HG03558 (cell line): ENCODE data around the gene PCBD1.
"Not testable (repeated sequence)": the region's sequence is repeated elsewhere in the genome, so short reads cannot be mapped to it uniquely, and the experiment has no call there.

Experiments
- ATAC-seq: cut with Tn5 transposase; IDR thresholded peaks from one replicate; pipeline ENCODE4 v1.9.1; 2021; ENCODE audit warnings: moderate number of reproducible peaks; ENCODE audit not compliant: unreplicated experiment; ENCODE audit errors: extremely low read depth

PCBD1 gene

GRCh38 chr10:70879207-70879606 lies 9.2 kb downstream of the PCBD1 start:
- ATAC-seq, result no peak

GRCh38 chr10:70874061-70874460 lies 14.3 kb downstream of the PCBD1 start:
- no peak for ATAC-seq

- no peak for ATAC-seq
These were observed 16.1 kb downstream of the PCBD1 start for GRCh38 chr10:70872291-70872690.

GRCh38 chr10:70866424-70866823 lies 21.9 kb downstream of the PCBD1 start:
- ATAC-seq, result no peak

GRCh38 chr10:70864935-70865334 lies 23.4 kb downstream of the PCBD1 start:
- no peak for ATAC-seq

- no peak for ATAC-seq
These were observed 24.8 kb downstream of the PCBD1 start for GRCh38 chr10:70863470-70864160.

GRCh38 chr10:70861495-70862197 lies 26.7 kb downstream of the PCBD1 start:
- ATAC-seq, result not testable (repeated sequence)

GRCh38 chr10:70858759-70859158 lies 29.6 kb downstream of the PCBD1 start:
- ATAC-seq, result no peak

- ATAC-seq, result no peak
These were observed 31.9 kb downstream of the PCBD1 start for GRCh38 chr10:70856454-70856853.

- no peak for ATAC-seq
These were observed 34.9 kb downstream of the PCBD1 start for GRCh38 chr10:70853457-70853856.

GRCh38 chr10:70853038-70853437 lies 35.3 kb downstream of the PCBD1 start:
- ATAC-seq, result no peak

- ATAC-seq, result no peak
These were observed 36.5 kb downstream of the PCBD1 start for GRCh38 chr10:70851597-70852475.

GRCh38 chr10:70850097-70850496 lies 38.3 kb downstream of the PCBD1 start:
- no peak for ATAC-seq

GRCh38 chr10:70849582-70850016 lies 38.8 kb downstream of the PCBD1 start:
- no peak for ATAC-seq

- no peak for ATAC-seq
These were observed 40.6 kb downstream of the PCBD1 start for GRCh38 chr10:70847659-70848360.

GRCh38 chr10:70846795-70847194 lies 41.6 kb downstream of the PCBD1 start:
- no peak for ATAC-seq

- ATAC-seq, result no peak
These were observed 42.5 kb downstream of the PCBD1 start for GRCh38 chr10:70845816-70846215.

GRCh38 chr10:70845256-70845655 lies 43.1 kb downstream of the PCBD1 start:
- ATAC-seq, result no peak

- ATAC-seq, result no peak
These were observed 44.4 kb downstream of the PCBD1 start for GRCh38 chr10:70843776-70844489.

GRCh38 chr10:70843333-70843732 lies 45.0 kb downstream of the PCBD1 start:
- ATAC-seq, result no peak
